ENCODE results near the gene KANK3.
"Not testable (repeated sequence)": the region's sequence is repeated elsewhere in the genome, so short reads cannot be mapped to it uniquely, and the experiment has no call there.

Gene KANK3

DNA sequence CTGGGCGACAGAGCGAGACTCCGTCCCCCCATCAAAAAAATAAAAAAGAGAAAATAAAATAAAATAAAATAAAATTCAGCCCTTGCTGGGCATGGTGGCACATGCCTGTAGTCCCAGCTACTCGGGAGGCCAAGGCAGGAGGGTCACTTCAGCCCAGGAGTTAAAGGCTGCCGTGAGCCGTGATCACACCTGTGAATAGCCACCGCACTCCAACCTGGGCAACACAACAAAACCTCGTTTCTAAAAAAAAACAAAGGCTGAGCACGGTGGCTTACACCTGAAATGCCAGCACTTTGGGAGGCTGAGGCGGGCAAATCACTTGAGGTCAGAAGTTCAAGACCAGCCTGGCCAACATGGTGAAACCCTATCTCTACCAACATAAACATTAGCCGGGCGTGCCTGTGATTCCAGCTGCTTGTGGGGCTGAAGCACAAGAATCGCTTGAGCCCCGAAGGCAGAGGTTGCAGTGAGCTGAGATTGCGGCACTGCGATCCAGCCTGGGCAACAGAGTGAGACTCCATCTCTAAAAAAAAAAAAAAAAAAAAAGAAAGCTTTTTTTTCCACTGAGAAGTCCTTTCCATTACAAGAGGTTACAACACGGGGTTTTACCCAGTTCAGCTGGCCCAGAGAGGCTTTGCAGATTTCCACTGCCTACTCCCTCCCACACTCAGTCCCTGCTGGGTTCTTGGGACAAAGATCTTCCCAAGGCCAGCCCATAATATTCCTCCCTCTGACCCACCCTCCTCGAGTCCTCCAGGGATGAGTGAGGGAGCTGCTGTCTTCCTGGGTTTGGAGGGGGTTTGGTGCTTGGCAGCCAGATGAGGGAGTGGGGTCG is 27.3 kb upstream of the KANK3 start:
- no peak for DNase-seq

- DNase-seq = no peak
Observed at GRCh38 chr19:8367327-8368001, 24.4 kb upstream of the KANK3 start.

DNA sequence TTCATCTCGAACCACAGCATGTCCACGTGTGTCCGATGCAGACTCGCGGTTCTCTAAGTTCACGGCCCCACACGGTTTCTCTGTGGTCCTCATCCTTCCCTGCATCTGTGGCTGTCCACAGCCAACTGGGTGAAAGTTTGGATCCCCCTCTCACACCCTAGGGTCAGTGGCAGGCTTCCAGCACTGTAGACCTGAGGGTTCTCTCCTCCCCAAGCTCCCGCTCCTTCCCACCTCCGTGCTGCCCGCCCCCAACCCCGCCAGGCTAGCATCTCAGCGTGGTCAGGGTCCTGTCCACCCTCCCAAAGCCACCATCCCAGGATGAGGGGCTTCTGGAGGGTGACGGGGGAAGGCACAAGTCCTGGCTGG is 23.9 kb upstream of the KANK3 start:
- DNase-seq = no peak

DNA sequence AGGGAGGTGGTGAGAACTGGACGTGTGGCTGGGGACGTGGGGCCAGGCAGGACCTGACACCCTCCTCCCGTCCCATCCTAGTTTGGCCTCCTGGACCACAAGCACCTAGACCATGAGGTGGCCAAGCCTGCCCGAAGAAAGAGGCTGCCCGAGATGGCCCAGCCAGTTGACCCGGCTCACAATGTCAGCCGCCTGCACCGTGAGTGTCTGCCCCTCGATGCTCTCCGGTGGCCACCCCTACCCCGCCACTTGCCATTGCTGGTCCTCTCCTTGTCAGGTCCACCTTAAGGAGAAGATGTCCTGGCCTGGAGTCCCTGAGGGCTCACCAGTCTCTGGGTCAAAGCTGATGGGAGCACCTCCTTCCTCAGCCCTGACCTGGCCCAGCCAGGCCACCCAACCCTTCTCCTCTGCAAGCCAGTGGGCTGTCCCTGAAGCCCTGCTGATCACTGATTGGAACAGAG is 23.1 kb upstream of the KANK3 start:
- no peak for DNase-seq

- DNase-seq = peak; percentile 24
Observed at GRCh38 chr19:8363803-8364771, 21.0 kb upstream of the KANK3 start, which contains the start of gene ANGPTL4. TSS of gene ANGPTL4 (plus strand) at chr19:8364155. CDS start at chr19:8364322, 167 bp downstream.

DNA sequence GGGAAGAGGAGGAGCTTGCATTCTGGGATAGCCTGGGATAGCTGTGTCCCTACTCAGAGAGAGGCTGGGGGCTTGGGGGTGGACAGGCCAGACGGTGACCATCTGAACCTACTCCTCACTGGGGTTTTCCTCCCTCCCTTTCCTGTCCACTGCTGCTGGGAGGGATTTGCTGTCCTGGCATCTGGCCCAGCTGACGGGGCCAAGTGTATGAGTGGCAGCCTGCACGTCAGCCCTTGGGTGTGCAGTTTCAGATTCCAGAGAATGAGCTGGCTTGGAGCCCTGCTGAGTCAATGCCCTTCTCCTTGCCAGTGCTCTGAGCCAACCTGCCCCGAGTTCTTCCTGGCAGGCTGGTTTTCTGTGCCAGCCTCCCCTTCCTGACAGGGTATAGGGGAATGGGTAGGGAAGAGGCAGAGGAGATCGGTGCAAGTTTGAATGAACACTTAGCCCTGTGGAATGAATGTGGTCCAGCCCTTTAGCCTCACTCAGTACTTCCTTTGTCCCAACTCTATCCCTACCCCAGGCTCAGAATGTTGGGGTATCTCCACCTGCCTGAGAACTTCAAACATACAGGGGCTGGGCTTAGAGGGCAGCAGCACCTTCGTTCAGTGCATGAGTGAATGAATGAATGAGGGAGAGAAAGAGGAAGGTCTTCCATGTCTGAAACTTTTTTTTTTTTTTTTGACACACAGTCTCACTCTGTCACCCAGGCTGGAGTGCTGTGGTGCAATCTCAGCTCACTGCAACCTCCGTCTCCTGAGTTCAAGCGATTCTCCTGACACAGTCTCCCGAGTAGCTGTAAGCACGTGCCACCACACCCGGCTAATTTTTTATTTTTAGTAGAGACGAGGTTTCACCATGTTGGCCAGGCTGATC is 19.1 kb upstream of the KANK3 start:
- DNase-seq = no peak

- DNase-seq = no peak
Observed at GRCh38 chr19:8360196-8360595, 17.1 kb upstream of the KANK3 start.

DNA sequence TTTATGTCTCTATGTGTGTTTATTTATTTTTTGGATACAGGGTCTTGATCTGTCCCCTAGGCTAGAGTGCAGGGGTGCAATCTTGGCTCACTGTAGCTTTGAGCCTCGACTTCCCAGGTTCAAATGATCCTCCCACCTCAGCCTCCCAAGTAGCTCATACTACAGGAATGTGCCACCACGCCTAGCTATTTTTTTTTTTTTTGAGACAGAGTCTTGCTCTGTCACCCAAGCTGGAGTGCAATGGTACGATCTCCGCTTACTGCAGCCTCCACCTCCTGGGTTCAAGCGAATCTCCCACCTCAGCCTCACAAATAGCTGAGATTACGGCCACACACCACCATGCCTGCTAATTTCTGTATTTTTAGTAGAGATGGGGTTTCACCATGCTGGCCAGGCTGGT is 15.9 kb upstream of the KANK3 start:
- no peak for DNase-seq

DNA sequence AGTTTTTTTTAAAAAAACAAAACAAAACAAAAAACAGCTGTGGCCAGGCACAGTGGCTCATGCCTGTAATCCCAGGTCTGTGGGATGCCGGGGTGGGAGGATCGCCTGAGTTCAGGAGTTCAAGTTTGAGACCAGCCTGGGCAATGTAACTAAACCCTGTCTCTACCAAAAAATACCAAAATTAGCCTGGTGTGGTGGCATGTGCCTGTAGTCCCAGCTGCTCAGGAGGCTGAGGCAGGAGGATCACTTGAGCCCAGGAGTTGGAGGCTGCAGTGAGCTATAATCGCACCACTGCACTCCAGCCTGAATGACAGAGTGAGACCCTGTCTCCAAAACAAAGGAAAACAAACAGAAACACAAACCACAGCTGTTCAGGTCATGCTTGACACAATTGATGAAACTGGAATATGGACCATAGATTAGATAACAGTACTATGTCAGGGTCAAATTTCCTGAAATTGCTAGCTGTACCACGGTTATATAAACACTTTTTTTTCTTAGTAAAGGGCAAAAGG is 14.0 kb upstream of the KANK3 start:
- DNase-seq = no peak

DNA sequence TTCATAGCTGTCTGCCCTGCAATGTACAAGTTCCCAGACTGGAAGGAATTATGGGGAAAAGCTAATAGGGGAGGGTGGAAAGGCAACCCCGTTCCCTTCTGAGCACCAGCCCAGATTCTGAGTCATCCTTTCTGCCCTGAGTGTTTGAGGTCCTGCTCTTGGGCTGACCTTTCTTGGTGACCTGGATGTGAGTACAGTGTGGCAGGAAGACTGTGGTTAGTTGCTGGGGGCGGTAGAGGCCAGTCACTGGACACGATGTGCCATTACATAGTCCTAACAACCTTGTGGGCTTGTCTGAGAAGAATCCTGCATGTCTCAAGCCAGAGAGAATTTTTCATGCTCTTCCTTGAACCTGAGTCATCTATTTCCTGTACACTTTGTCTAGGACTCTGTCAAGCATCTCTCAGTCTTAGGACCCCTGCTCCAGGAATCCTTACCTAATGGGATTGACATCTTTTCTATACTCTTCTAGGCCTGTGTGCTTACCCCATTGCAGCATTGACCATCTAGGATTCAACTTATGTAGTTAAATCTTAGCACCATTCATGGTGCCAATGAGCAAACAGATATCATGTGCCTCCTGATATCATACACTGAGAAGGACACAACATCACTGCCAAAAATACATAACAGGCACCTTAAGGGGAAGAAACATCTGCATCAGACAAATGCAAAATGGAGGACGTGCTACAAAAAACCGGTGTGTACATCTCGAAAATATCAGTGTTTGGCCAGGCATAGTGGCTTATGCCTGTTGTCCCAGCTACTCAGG is 12.8 kb upstream of the KANK3 start:
- no peak for DNase-seq

GRCh38 chr19:8352845-8353244 is 9.8 kb upstream of the KANK3 start:
- DNase-seq = not testable (repeated sequence)

- DNase-seq = no peak
Observed at GRCh38 chr19:8352134-8352827, 9.2 kb upstream of the KANK3 start.

DNA sequence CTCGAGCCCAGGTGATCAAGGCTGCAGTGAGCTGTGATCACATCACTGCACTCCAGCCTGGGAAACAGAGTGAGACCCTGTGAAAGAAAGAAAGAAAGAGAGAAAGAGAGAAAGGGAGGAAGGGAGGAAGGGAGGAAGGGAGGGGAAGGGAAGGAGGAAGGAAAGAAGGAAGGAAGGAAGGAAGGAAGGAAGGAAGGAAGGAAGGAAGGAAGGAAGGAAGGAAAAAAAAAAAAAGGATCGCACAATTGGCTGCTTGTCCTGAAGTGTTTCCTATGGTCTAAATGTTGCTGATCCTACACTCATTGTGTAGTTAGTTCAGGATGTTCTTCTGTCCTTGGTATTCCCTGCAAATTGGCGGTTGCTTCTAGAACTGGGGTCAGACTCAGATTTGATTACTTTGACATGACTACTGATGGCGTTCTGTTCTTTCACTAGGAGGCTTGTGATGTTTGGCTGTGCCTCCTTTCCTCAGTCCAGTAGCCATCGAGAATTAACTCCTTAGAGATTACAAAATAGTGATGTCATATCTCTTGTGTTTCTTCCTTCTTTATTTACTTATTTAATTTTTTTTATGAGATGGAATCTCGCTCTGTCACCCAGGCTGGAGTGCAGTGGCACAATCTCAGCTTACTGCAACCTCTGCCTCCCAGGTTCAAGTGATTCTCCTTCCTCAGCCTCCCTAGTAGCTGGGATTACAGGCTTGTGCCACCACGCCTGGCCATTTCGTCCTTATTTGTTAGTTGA is 6.7 kb upstream of the KANK3 start:
- DNase-seq = not testable (repeated sequence)

DNA sequence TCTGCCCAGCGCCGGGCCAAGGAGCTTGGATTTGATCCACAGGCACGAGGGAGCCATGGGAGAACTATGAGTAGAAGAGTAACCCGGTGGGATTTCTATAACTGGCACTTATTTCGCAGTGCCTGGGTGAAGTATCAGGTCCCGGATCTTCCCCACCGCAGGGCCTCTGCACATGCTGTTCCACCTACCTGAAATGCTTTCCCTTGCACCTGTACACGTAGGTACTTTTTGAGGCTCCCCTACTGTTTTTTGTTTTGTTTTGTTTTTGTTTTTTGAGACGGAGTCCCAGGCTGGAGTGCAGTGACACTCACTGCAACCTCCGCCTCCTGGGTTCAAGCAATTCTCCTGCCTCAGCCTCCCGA is 402 bp upstream of the KANK3 start:
- DNase-seq = no peak

- DNase-seq = no peak
Observed at GRCh38 chr19:8342316-8342683, 762 bp downstream of the KANK3 start.

- DNase-seq = not testable (repeated sequence)
Observed at GRCh38 chr19:8341504-8341903, 1.6 kb downstream of the KANK3 start.

GRCh38 chr19:8340341-8341096 is 2.5 kb downstream of the KANK3 start:
- DNase-seq = no peak

DNA sequence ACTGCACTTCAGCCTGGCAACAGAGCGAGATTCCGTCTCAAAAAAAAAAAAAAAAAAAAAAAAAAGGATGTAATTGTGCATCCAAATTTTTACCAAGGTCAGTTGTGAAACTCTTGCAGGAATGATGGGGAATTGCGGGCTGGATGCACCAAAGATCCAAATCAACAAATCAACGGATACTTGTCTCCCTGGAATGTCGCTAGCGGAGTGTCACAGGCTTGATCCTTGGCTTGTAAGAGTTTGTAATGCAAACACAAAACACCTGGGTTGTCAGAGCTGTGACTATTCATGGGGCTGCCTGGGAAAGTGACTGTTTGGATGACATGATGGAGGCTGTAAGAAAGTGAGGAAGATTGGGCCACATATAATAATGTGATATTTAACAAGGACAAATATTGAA is 4.2 kb downstream of the KANK3 start:
- DNase-seq = no peak

GRCh38 chr19:8337728-8338127 is 5.3 kb downstream of the KANK3 start:
- no peak for DNase-seq
